GM18951 (cell line): ENCODE results near the gene UBL3.

Source experiments
- POLR2A ChIP-seq: IDR thresholded peaks from 4 replicates; pipeline ENCODE4 v1.6.1; 2011; ENCODE audit warnings: mild to moderate bottlenecking; ENCODE audit not compliant: insufficient read length, insufficient read depth; ENCODE audit errors: extremely low read depth
- in situ Hi-C: fragments of 300-500 bp; cut with MboI; formaldehyde crosslinking; loops from one replicate; pipeline ENCODE4 v1.12.0; 2022; ENCODE audit warnings: low sequenced_read_pairs, mixed read lengths, inconsistent platforms; ENCODE audit not compliant: unreplicated experiment

The UBL3 gene

GRCh38 chr13:29816715-29817114 is 33.7 kb downstream of the UBL3 start:
- no peak for TF ChIP-seq POLR2A
- in situ Hi-C loops: no loop called here

- in situ Hi-C loops: no loop called here
- TF ChIP-seq POLR2A: no peak
Measured at GRCh38 chr13:29815336-29815735, 35.1 kb downstream of the UBL3 start.

GRCh38 chr13:29810898-29811297 is 39.5 kb downstream of the UBL3 start:
- in situ Hi-C loops: no loop called here
- TF ChIP-seq POLR2A: no peak

- in situ Hi-C loops: no loop called here
- no peak for TF ChIP-seq POLR2A
Measured at GRCh38 chr13:29810145-29810742, 40.2 kb downstream of the UBL3 start.

GRCh38 chr13:29808264-29808663 is 42.2 kb downstream of the UBL3 start:
- no peak for TF ChIP-seq POLR2A
- in situ Hi-C loops: no loop called here

- in situ Hi-C loops: no loop called here
- no peak for TF ChIP-seq POLR2A
Measured at GRCh38 chr13:29805994-29806979, 44.1 kb downstream of the UBL3 start.

- in situ Hi-C loops: no loop called here
- no peak for TF ChIP-seq POLR2A
Measured at GRCh38 chr13:29803221-29803620, 47.2 kb downstream of the UBL3 start.

- TF ChIP-seq POLR2A: no peak
- in situ Hi-C loops: no loop called here
Measured at GRCh38 chr13:29802621-29803020, 47.8 kb downstream of the UBL3 start.

- TF ChIP-seq POLR2A: no peak
- in situ Hi-C loops: no loop called here
Measured at GRCh38 chr13:29801737-29802305, 48.6 kb downstream of the UBL3 start.

GRCh38 chr13:29801102-29801501 is 49.3 kb downstream of the UBL3 start:
- TF ChIP-seq POLR2A: no peak
- in situ Hi-C loops: no loop called here

GRCh38 chr13:29800687-29801086 is 49.7 kb downstream of the UBL3 start:
- TF ChIP-seq POLR2A: no peak
- in situ Hi-C loops: no loop called here

- in situ Hi-C loops: no loop called here
Measured at GRCh38 chr13:29799041-29799440, 51.4 kb downstream of the UBL3 start.

GRCh38 chr13:29791997-29792780 is 58.2 kb downstream of the UBL3 start:
- in situ Hi-C loops: no loop called here
- no peak for TF ChIP-seq POLR2A

More at GRCh38 chr13:29799041-29799440, 51.4 kb downstream of the UBL3 start:
- no peak for TF ChIP-seq POLR2A
